CD4-positive, alpha-beta T cell treated with Interleukin-2 at 100 ng/mL for 4 hours (primary cell): Measurements from ENCODE around the gene SPRR1A.

Experiments
- DNase-seq: peaks from one replicate; pipeline ENCODE4 v3.0.0-alpha.2; 2020; ENCODE audit warnings: low spot score

SPRR1A gene

GRCh38 chr1:153030895-153031294, 47.0 kb downstream of the SPRR1A start, which contains the start of gene SPRR1B:
TSS of gene SPRR1B (plus strand) at chr1:153031203. CDS start at chr1:153032346, 1,143 bp downstream.
- no peak for DNase-seq

- no peak for DNase-seq
Measured at GRCh38 chr1:153032073-153032472, 48.2 kb downstream of the SPRR1A start.

- no peak for DNase-seq
Measured at GRCh38 chr1:153032677-153033308, 48.9 kb downstream of the SPRR1A start.

- no peak for DNase-seq
Measured at GRCh38 chr1:153035211-153035610, 51.3 kb downstream of the SPRR1A start.
